ENCODE measurements around the gene ARHGAP27. TPM values are rescaled to one million over a fixed set of nuclear protein-coding genes. Genes with fewer than 3 reads are reported as not detected.

Gene ARHGAP27
- polyA plus RNA-seq, 3 donors = 47.2 to 315 (median 55.0) TPM

GRCh38 chr17:45391918-45392317 is 40.8 kb downstream of the ARHGAP27 start:
- Histone ChIP-seq H3K36me3 (replicated peaks in 1 of 2; ENCODE audit: control insufficient read depth in 1 of 2, insufficient read depth in 2 of 2, low read length in 2 of 2) (peaks cover 29 to 38% of the 10 kb centered on the region in 2 donors), H3K4me3 (replicated peaks in 1 of 3; ENCODE audit: low read depth in 2 of 3, low read length in 3 of 3) (no peak overlapping the region), H3K27ac (ENCODE audit: low read depth in 1 of 2, low read length in 2 of 2) (no peak overlapping the region), H4K20me1 (ENCODE audit: insufficient read depth, low read length) (peaks cover 55% of the 10 kb centered on the region), H3K9ac (ENCODE audit: insufficient read depth, low read length, poor library complexity, severe bottlenecking) (no peak overlapping the region), H3K9me3 (replicated peaks in 1 of 2; ENCODE audit: control insufficient read depth in 1 of 2, insufficient read depth in 1 of 2, low read length in 2 of 2) (no peaks in the 10 kb centered on the region), H3K79me2 (ENCODE audit: insufficient read depth, low read length) (peaks cover 6% of the 10 kb centered on the region), H3K4me2 (replicated peaks; ENCODE audit: extremely low read depth, low read length, poor library complexity, severe bottlenecking) (no peak overlapping the region), H3K4me1 (ENCODE audit: control insufficient read depth in 1 of 2, insufficient read depth in 2 of 2, low read length in 2 of 2) (peaks cover 0 to 10% of the 10 kb centered on the region in 2 donors), H2AFZ (ENCODE audit: insufficient read depth, low read depth, low read length, poor library complexity, severe bottlenecking) (no peak overlapping the region), H3K27me3 (ENCODE audit: control insufficient read depth in 2 of 2, insufficient read depth in 2 of 2, low read length in 2 of 2) (no peaks in the 10 kb centered on the region)
- H3K9me3 Mint-ChIP-seq = peaks cover 0 to 3% (median 0%) of the 10 kb centered on the region in 7 donors
- peak overlapping the region in 2 of 7 donors; percentile 28 to 45 for H3K27ac Mint-ChIP-seq
- TF ChIP-seq CTCF (IDR thresholded peaks at IDR 0.05) = no peak
- 86% methylated on average over 1 of the region's 2 CpGs for WGBS (ENCODE audit: insufficient coverage)
- H3K4me3 Mint-ChIP-seq = no peak overlapping the region
- intact Hi-C loops (cut with micrococcal nuclease) = loop anchor here in 1 of 2 donors (10.0 kb wide), 1 partner anchor 443 kb away; no protein-coding TSS in a partner anchor
- peaks cover 25 to 31% of the 10 kb centered on the region in 2 donors for H3K36me3 Mint-ChIP-seq
- peaks cover 15% of the 10 kb centered on the region for H3K4me1 Mint-ChIP-seq
- no peak for DNase-seq
- peaks cover 5 to 21% (median 7%) of the 10 kb centered on the region in 3 donors for H3K27me3 Mint-ChIP-seq (ENCODE audit: low read depth in 3 of 3)

GRCh38 chr17:45391291-45391690 is 41.4 kb downstream of the ARHGAP27 start:
- peaks cover 0 to 3% (median 0%) of the 10 kb centered on the region in 7 donors for H3K9me3 Mint-ChIP-seq
- 12% methylated on average over 5 of the region's 5 CpGs for whole genome bisulfite sequencing (ENCODE audit: insufficient coverage)
- H3K79me2 ChIP-seq (ENCODE audit: insufficient read depth, low read length) = peaks cover 6% of the 10 kb centered on the region
- intact Hi-C loops (cut with micrococcal nuclease) = loop anchor here in 1 of 2 donors (10.0 kb wide), 1 partner anchor 444 kb away; no protein-coding TSS in a partner anchor
- H3K36me3 Mint-ChIP-seq = peaks cover 22 to 28% of the 10 kb centered on the region in 2 donors
- no peaks in the 10 kb centered on the region for H3K9me3 ChIP-seq (replicated peaks in 1 of 2; ENCODE audit: control insufficient read depth in 1 of 2, insufficient read depth in 1 of 2, low read length in 2 of 2)
- no peak overlapping the region for H3K4me3 ChIP-seq (replicated peaks in 1 of 3; ENCODE audit: low read depth in 2 of 3, low read length in 3 of 3)
- no peaks in the 10 kb centered on the region for H3K27me3 ChIP-seq (ENCODE audit: control insufficient read depth in 2 of 2, insufficient read depth in 2 of 2, low read length in 2 of 2)
- H3K9ac ChIP-seq (ENCODE audit: insufficient read depth, low read length, poor library complexity, severe bottlenecking) = no peak overlapping the region
- no peak for TF ChIP-seq CTCF (IDR thresholded peaks at IDR 0.05)
- H4K20me1 ChIP-seq (ENCODE audit: insufficient read depth, low read length) = peaks cover 49% of the 10 kb centered on the region
- no peak for DNase-seq
- H3K4me1 Mint-ChIP-seq = peaks cover 15% of the 10 kb centered on the region
- no peak overlapping the region for H3K27ac ChIP-seq (ENCODE audit: low read depth in 1 of 2, low read length in 2 of 2)
- H3K36me3 ChIP-seq (replicated peaks in 1 of 2; ENCODE audit: control insufficient read depth in 1 of 2, insufficient read depth in 2 of 2, low read length in 2 of 2) = peaks cover 25 to 32% of the 10 kb centered on the region in 2 donors
- no peak overlapping the region for H3K4me3 Mint-ChIP-seq
- H3K27ac Mint-ChIP-seq = no peak overlapping the region
- no peak overlapping the region for H3K4me2 ChIP-seq (replicated peaks; ENCODE audit: extremely low read depth, low read length, poor library complexity, severe bottlenecking)
- peaks cover 0 to 10% of the 10 kb centered on the region in 2 donors for H3K4me1 ChIP-seq (ENCODE audit: control insufficient read depth in 1 of 2, insufficient read depth in 2 of 2, low read length in 2 of 2)
- no peak overlapping the region for H2AFZ ChIP-seq (ENCODE audit: insufficient read depth, low read depth, low read length, poor library complexity, severe bottlenecking)
- peaks cover 5 to 21% (median 7%) of the 10 kb centered on the region in 3 donors for H3K27me3 Mint-ChIP-seq (ENCODE audit: low read depth in 3 of 3)
